Hypothalamus (tissue), 51 donors: ENCODE data around the gene EML1.
A peak's percentile ranks its signal among the peaks of the same experiment; 100 is the strongest.

Experiments used
- DNase-seq, 51 donors: peaks; one replicate each; lab custom pipeline; 2025; lab: John Stamatoyannopoulos, UW

The EML1 gene

GRCh38 chr14:99818503-99819036, 25.4 kb downstream of the EML1 start:
- no peak for DNase-seq

GRCh38 chr14:99819514-99819913, 26.3 kb downstream of the EML1 start:
- no peak for DNase-seq

DNA sequence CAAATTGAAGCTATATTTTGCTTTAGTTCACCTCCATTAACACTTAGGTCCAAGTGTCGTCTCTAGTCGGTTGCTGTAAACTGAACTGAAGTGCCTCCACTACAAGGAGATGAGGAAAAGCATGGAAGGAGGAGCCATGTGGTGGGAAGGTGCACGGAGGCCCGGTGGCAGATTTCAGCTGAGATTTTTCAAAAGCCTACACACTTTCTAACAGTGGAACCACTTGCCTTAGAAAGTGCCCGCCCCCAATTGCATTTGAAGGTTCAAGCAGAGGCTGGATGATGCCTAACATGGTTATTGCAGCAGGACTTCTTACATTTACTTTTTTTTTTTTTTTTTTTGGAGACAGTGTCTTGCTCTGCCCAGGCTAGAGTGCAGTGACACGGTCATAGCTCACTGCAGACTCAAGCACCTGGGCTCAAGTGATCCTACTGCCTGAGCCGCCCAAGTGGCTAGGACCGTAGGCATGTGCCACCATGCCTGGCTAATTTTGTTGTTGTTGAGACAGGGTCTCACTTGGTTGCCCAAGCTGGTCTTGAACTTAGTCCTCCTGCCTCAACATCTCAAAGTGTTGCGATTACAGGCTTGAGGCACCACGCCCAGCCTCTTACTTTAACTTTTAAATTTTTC, 27.6 kb downstream of the EML1 start:
- no peak for DNase-seq

DNA sequence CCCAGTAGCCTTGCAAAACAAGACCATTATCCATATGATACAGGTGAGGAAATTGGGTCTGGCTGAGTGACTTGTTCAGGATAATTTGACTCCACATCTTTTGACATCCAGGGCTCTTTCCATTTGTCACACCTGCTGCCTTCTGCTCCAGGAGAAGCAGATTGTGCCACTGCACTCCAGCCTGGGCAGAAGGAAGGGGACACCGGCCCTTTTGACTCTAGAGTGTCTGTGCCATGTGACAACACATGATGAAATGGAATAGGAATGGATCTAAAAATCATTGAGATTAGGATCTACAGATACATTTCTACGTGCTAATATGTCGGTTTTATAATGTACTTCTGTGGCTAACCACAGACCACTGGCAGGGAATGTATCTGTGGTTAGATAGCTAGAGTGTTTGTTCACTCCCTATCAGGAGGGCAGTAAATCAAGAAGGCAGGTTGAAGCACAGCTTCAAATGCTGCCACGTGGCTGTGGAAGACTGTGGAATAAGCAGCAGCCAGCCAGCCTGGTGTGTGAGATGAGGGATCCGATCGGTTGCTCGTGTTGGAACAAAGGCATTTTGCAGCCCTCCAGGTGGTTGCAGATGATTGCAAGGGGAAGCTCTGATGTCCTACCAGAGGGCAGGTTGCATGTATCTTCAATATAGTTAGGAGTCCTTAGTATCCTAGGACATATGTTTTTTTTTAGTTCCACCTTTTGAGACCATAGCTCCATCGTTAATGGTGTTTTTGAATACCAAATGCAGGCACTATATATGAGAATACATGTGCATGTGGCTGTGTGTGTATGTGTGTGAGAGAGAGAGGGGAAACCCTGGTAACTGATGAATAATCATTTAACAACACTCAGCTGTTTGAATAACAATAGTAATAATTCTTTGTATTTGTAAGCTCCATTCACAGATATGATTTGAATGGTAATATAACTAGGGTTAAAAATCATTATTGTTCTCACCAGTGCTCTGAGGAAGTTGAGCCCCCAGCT, 28.6 kb downstream of the EML1 start:
- DNase-seq = no peak

GRCh38 chr14:99822800-99823455, 29.7 kb downstream of the EML1 start:
- DNase-seq = peak in 3 of 51 donors; percentile 19 to 62 (median 31)

DNA sequence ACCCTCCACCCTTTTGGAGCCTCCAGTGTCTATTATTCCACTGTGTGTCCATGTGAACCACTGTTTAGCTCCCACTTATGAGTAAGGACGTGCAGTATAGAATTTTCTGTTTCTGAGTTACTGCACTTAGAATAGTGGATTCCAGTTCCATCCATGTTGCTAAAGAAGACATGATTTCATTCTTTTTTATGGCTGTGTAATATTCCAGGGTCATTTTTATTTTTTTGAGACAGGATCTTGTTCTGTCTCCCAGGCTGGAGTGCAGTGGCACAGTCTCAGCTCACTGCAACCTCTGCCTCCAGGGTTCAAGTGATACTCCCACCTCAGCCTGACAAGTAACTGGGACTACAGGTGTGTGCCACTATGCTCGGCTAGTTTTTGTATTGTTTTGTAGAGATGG, 31.6 kb downstream of the EML1 start:
- no peak for DNase-seq

DNA sequence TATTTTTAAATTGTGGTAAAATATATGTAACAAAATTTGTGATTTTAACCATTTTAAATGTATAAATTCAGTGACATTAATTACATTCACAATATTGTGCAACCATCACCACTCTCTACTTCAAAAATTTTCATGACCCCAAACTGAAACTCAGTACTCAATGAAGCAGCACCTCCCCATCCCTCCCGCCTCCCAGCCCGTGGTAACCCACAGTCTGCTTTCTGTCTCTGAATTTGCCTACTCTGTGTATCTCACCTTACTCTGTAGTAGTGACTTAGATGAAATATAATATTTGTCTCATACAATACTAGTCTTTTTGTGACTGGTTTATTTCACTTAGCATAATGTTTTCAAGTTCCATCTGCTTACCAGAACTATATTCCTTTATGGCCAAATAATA, 36.2 kb downstream of the EML1 start:
- DNase-seq = no peak

DNA sequence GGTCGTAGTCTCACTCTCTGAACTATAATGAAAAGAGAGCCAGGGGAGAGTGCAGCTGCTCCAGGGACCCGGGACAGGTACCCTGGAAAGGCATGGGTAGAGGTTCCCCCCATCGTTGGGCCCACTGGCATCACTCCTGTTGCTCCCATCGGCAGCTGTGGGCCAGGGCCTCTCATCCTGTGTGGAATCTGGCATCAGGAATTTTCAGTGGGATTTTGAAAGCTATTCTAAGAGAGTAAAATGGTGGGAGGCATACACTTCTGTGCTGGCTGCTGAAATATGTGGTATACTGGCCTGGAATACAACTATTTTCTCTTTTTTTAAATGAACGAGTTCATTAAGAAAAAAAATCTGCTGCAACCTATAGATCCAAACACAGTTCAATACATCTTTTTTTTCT, 38.1 kb downstream of the EML1 start:
- no peak for DNase-seq

- no peak for DNase-seq
Observed at GRCh38 chr14:99831903-99832685, 38.9 kb downstream of the EML1 start.

- no peak for DNase-seq
Observed at GRCh38 chr14:99837822-99838221, 44.6 kb downstream of the EML1 start.

GRCh38 chr14:99838639-99839134, 45.5 kb downstream of the EML1 start:
- no peak for DNase-seq

GRCh38 chr14:99839696-99840095, 46.5 kb downstream of the EML1 start:
- no peak for DNase-seq

GRCh38 chr14:99840265-99840664, 47.1 kb downstream of the EML1 start:
- no peak for DNase-seq

DNA sequence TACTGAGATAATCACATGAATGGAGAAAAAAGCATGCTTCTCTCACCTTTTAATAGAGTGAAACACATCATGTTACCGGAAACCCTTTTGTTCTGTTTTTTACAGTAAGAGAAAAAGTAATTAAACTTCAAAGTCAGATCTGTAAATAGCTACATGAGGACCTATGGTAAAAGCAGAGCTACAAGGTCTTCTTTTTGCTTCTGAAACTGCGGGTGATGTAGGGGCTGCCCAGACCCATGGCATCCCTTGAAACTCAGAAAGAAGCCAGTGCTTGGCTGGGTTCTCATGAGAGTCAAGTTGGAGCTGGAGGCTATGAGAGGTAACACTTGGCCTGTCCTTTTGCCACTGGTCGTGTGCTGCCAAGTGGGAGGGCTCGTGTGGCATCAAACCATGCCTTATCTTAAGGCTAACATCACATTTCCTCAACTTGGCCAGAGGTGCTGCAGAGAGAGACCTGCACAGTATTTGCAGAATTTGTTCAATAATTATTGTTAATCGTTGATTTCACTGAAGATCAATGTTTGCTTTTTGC, 47.6 kb downstream of the EML1 start:
- no peak for DNase-seq

- DNase-seq = no peak
Observed at GRCh38 chr14:99841436-99842071, 48.3 kb downstream of the EML1 start.

DNA sequence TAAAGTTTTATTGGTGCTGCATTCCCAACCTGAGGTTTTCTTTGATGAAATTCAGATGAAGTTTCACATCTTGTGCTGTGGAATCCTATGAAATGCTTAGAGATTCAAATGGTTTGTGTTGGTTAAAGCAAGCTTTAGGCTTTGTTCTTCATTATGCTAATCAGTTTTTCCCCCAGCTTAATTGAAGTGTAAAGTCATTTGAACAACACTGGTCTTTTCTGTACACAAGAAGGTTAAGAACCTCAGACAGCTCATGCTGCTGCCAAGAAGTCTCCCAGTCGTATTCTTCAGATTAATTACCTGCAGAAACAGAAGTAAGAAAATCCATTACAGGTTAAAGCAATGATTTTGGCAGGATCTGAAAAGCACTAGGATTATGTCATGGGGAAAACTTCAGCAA, 48.9 kb downstream of the EML1 start:
- no peak for DNase-seq

GRCh38 chr14:99846808-99847207, 53.6 kb downstream of the EML1 start:
- DNase-seq = no peak

- DNase-seq = no peak
Observed at GRCh38 chr14:99850709-99851108, 57.5 kb downstream of the EML1 start.

DNA sequence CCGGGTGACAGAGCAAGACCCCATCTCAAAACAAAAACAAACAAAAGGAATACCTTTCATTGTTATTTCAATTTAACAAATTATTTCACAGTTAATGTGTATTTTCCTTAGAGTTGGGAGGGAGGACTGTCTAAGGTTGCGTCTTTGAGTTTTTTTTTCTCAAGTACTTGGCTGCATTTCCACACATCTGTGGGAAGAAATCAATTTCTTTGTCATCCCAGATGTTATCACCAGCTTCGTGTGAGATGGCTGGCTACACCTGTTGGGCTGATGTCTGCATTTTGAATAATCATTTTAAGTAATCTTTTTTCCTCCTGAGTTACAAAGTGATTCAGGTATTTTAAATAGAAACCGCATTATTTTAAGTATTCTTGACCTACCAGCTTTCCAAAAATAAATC, 59.4 kb downstream of the EML1 start:
- no peak for DNase-seq
